ENCODE results near the gene CD274.

CD274 gene

DNA sequence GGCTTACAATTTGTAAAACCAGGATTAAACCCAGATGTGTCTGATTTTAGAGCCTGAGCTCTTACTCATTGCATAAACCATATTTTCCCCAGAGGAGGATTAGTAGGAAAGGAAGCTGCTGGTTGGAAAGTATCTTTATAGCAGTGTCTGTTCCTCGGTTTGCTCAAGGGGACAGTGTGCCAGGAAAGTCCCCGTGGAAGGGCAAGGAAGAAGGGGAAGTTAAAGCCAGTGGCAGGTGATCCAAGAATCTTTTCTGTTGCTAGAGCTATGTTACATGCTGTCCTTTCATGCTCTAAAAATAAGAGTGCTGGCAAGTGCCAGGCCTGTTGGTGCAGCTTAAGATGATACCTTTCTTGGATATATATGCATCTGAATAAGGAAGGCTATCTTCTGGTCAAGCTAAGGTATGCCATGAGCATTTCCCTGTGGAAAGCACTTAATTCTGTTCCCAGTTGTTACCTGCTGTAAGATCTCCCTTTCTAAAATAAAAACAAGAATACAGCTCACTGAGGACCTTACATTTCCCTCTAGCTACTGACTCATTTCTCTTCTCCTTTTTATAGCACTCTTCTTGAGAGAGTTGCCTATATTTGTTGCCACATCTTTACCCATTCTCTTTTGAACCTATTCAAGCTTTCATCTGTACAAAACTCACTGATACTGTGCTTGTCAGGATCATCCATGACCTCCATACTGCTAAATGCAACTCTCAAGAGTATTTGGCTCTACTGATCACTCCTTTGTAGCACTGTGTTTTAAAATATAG lies 68.0 kb downstream of the CD274 start:
- Histone ChIP-seq H3K4me3 (ENCODE audit: severe bottlenecking) (no peak overlapping the region), H3K4me1 (ENCODE audit: insufficient read depth, poor library complexity, severe bottlenecking) (no peaks in the 10 kb centered on the region), H3K9me3 (ENCODE audit: severe bottlenecking) (no peaks in the 10 kb centered on the region), H3K27me3 (ENCODE audit: insufficient read depth, poor library complexity, severe bottlenecking) (no peaks in the 10 kb centered on the region), H3K36me3 (ENCODE audit: low read depth) (no peaks in the 10 kb centered on the region; the same call in 1 of the 2 replicates), H3K27ac (ENCODE audit: poor library complexity, severe bottlenecking) (no peak overlapping the region)
- DNase-seq (ENCODE audit: low spot score), result no peak
- no peak for ATAC-seq (ENCODE audit: low read depth)
- TF ChIP-seq, protein P1, sequence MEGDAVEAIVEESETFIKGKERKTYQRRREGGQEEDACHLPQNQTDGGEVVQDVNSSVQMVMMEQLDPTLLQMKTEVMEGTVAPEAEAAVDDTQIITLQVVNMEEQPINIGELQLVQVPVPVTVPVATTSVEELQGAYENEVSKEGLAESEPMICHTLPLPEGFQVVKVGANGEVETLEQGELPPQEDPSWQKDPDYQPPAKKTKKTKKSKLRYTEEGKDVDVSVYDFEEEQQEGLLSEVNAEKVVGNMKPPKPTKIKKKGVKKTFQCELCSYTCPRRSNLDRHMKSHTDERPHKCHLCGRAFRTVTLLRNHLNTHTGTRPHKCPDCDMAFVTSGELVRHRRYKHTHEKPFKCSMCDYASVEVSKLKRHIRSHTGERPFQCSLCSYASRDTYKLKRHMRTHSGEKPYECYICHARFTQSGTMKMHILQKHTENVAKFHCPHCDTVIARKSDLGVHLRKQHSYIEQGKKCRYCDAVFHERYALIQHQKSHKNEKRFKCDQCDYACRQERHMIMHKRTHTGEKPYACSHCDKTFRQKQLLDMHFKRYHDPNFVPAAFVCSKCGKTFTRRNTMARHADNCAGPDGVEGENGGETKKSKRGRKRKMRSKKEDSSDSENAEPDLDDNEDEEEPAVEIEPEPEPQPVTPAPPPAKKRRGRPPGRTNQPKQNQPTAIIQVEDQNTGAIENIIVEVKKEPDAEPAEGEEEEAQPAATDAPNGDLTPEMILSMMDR (IDR thresholded peaks at IDR 0.05; ENCODE audit: poor library complexity, severe bottlenecking), result no peak

DNA sequence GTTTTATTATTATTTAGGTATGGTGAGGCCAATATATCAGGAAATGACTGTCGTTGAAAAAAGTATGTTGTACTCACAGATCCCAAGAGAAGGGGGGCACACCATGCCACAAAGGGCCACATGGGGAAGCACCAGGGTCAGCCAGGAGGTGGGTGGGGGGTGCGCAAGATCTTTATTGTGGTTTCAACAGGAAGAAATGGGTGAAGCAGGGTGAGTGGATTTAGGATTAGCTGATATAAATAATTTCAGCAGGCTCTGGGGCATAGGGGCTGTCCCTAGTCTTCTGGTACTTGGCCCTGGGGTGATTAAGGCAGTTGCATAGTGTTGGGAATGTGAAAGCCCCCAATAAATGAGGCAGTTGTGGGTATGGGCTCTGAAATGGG lies 68.6 kb downstream of the CD274 start:
- Histone ChIP-seq H3K27ac (ENCODE audit: poor library complexity, severe bottlenecking) (no peak overlapping the region), H3K4me1 (ENCODE audit: insufficient read depth, poor library complexity, severe bottlenecking) (no peaks in the 10 kb centered on the region), H3K4me3 (ENCODE audit: severe bottlenecking) (no peak overlapping the region), H3K36me3 (ENCODE audit: low read depth) (no peaks in the 10 kb centered on the region; the same call in 1 of the 2 replicates), H3K9me3 (ENCODE audit: severe bottlenecking) (no peaks in the 10 kb centered on the region), H3K27me3 (ENCODE audit: insufficient read depth, poor library complexity, severe bottlenecking) (no peaks in the 10 kb centered on the region)
- no peak for DNase-seq (ENCODE audit: low spot score)
- TF ChIP-seq, protein P1 (IDR thresholded peaks at IDR 0.05; ENCODE audit: poor library complexity, severe bottlenecking), result no peak
- ATAC-seq (ENCODE audit: low read depth), result no peak
